H9 (cell line): ENCODE results near the gene YPEL5. TPM values are rescaled to one million over a fixed set of nuclear protein-coding genes. Genes with fewer than 3 reads are reported as not detected.

Source experiments
- DNase-seq: peaks from one replicate; pipeline ENCODE4 v3.0.0-alpha.2; 2017
- H2AFZ ChIP-seq: one replicate; pipeline ENCODE4 v1.6.1; 2013; ENCODE audit warnings: mild to moderate bottlenecking, low read length, control low read depth, moderate library complexity
- H2AK5ac ChIP-seq: 2 replicates; pipeline ENCODE4 v1.6.1; 2013; ENCODE audit warnings: low read length, control low read depth, mixed read lengths; ENCODE audit not compliant: insufficient read length
- H2BK120ac ChIP-seq: one replicate; pipeline ENCODE4 v1.6.1; 2013; ENCODE audit warnings: low read depth, mild to moderate bottlenecking, low read length, control low read depth, inconsistent platforms; ENCODE audit not compliant: poor library complexity, severe bottlenecking
- H2BK12ac ChIP-seq: 2 replicates; pipeline ENCODE4 v1.6.1; 2013; ENCODE audit warnings: low read length, control low read depth, mixed read lengths, low read depth; ENCODE audit not compliant: insufficient read length
- H2BK15ac ChIP-seq: 2 replicates; pipeline ENCODE4 v1.6.1; 2013; ENCODE audit warnings: low read depth, low read length, control low read depth
- H2BK20ac ChIP-seq: one replicate; pipeline ENCODE4 v1.6.1; 2013; ENCODE audit warnings: low read depth, mild to moderate bottlenecking, low read length, control low read depth, inconsistent platforms; ENCODE audit not compliant: poor library complexity, severe bottlenecking
- H2BK5ac ChIP-seq: 2 replicates; pipeline ENCODE4 v1.6.1; 2013; ENCODE audit warnings: low read length, control low read depth, mixed read lengths; ENCODE audit not compliant: insufficient read length
- H3K14ac ChIP-seq: 2 replicates; pipeline ENCODE4 v1.6.1; 2013; ENCODE audit warnings: low read length, control low read depth; ENCODE audit not compliant: insufficient read depth
- H3K18ac ChIP-seq: 2 replicates; pipeline ENCODE4 v1.6.1; 2013; ENCODE audit warnings: low read depth, mild to moderate bottlenecking, mixed read lengths, low read length, control low read depth; ENCODE audit not compliant: insufficient read length
- H3K23ac ChIP-seq: 2 replicates; pipeline ENCODE4 v1.6.1; 2013; ENCODE audit warnings: low read length, control low read depth, mixed read lengths, low read depth; ENCODE audit not compliant: insufficient read length
- H3K23me2 ChIP-seq: 2 replicates; pipeline ENCODE4 v1.6.1; 2013; ENCODE audit warnings: low read depth, mild to moderate bottlenecking, mixed read lengths, low read length, control low read depth; ENCODE audit not compliant: insufficient read length, poor library complexity, severe bottlenecking
- H3K27ac ChIP-seq: 2 replicates; pipeline ENCODE4 v1.5.1; 2013; ENCODE audit warnings: low read length, control low read depth, mixed read lengths, low read depth; ENCODE audit not compliant: insufficient read length
- H3K27me3 ChIP-seq: 2 replicates; pipeline ENCODE4 v1.6.1; 2013; ENCODE audit warnings: low read length, control low read depth, inconsistent platforms; ENCODE audit not compliant: insufficient read depth
- H3K4ac ChIP-seq: 2 replicates; pipeline ENCODE4 v1.6.1; 2013; ENCODE audit warnings: low read depth, mild to moderate bottlenecking, control low read depth, inconsistent platforms, low read length, moderate library complexity
- H3K4me1 ChIP-seq: 2 replicates; pipeline ENCODE4 v1.6.1; 2013; ENCODE audit warnings: low read length, control low read depth, inconsistent platforms; ENCODE audit not compliant: insufficient read depth
- H3K4me2 ChIP-seq: 2 replicates; pipeline ENCODE4 v1.6.1; 2013; ENCODE audit warnings: low read length, control low read depth, mixed read lengths; ENCODE audit not compliant: insufficient read length, insufficient read depth
- H3K56ac ChIP-seq: 2 replicates; pipeline ENCODE4 v1.6.1; 2013; ENCODE audit warnings: low read depth, mild to moderate bottlenecking, mixed read lengths, low read length, control low read depth; ENCODE audit not compliant: insufficient read length
- H3K79me1 ChIP-seq: 2 replicates; pipeline ENCODE4 v1.6.1; 2013; ENCODE audit warnings: low read depth, mild to moderate bottlenecking, moderate library complexity, low read length, control low read depth, inconsistent platforms; ENCODE audit not compliant: insufficient read depth, poor library complexity, severe bottlenecking
- H3K79me2 ChIP-seq: 2 replicates; pipeline ENCODE4 v1.6.1; 2013; ENCODE audit warnings: low read length, control low read depth, inconsistent platforms; ENCODE audit not compliant: insufficient read depth
- H3K9ac ChIP-seq: 2 replicates; pipeline ENCODE4 v1.6.1; 2013; ENCODE audit warnings: low read length, control low read depth, mixed read lengths; ENCODE audit not compliant: insufficient read length; ENCODE audit errors: extremely low read depth
- H3K9me3 ChIP-seq: one replicate; pipeline ENCODE4 v1.6.1; 2013; ENCODE audit warnings: low read depth, low read length, inconsistent platforms; ENCODE audit not compliant: control insufficient read depth
- H3T11ph ChIP-seq: one replicate; pipeline ENCODE4 v1.6.1; 2013; ENCODE audit warnings: mild to moderate bottlenecking, low read length, control low read depth, inconsistent platforms
- H4K20me1 ChIP-seq: one replicate; pipeline ENCODE4 v1.6.1; 2013; ENCODE audit not compliant: control insufficient read depth, insufficient read length, insufficient read depth
- H4K5ac ChIP-seq: 2 replicates; pipeline ENCODE4 v1.6.1; 2013; ENCODE audit warnings: low read depth, mild to moderate bottlenecking, mixed read lengths, low read length, control low read depth; ENCODE audit not compliant: insufficient read length
- H4K8ac ChIP-seq: replicated peaks from 2 replicates; pipeline ENCODE4 v1.6.1; 2013; ENCODE audit warnings: low read length, control low read depth, mixed read lengths, low read depth; ENCODE audit not compliant: insufficient read length
- H4K91ac ChIP-seq: 2 replicates; pipeline ENCODE4 v1.6.1; 2013; ENCODE audit warnings: low read depth, mild to moderate bottlenecking, moderate library complexity, mixed read lengths, low read length, control low read depth; ENCODE audit not compliant: insufficient read length
- H3K27ac Mint-ChIP-seq, 3 experiments: 2 replicates in 2 of 3; 3 replicates in 1 of 3; pipeline ENCODE4 v1.8.0; 2020 to 2021; ENCODE audit warnings: mixed read lengths in 3 of 3, mild to moderate bottlenecking in 1 of 3, moderate library complexity in 1 of 3
- H3K27me3 Mint-ChIP-seq: 2 replicates; pipeline ENCODE4 v1.8.0; 2021; ENCODE audit warnings: low read depth, mild to moderate bottlenecking, moderate library complexity, mixed read lengths
- H3K36me3 Mint-ChIP-seq, 3 experiments: 2 replicates in 2 of 3; 3 replicates in 1 of 3; pipeline ENCODE4 v1.8.0; 2020 to 2021; ENCODE audit warnings: low read depth in 3 of 3, mixed read lengths in 3 of 3; ENCODE audit not compliant: insufficient read depth in 1 of 3
- H3K4me1 Mint-ChIP-seq, 2 experiments: 2 replicates each; pipeline ENCODE4 v1.8.0; 2020; ENCODE audit warnings: mixed read lengths in 2 of 2
- H3K4me3 Mint-ChIP-seq, 2 experiments: 2 replicates in 1 of 2; 3 replicates in 1 of 2; pipeline ENCODE4 v1.8.0; 2020 to 2021; ENCODE audit warnings: mild to moderate bottlenecking in 2 of 2, mixed read lengths in 2 of 2, moderate library complexity in 1 of 2
- H3K9me3 Mint-ChIP-seq, 2 experiments: 2 replicates in 1 of 2; 3 replicates in 1 of 2; pipeline ENCODE4 v1.8.0; 2020; ENCODE audit warnings: mild to moderate bottlenecking in 2 of 2, mixed read lengths in 2 of 2, moderate library complexity in 1 of 2
- CTCF ChIP-seq: fragments of 200-600 bp; sonication (generic); conservative IDR thresholded peaks from 3 replicates; pipeline ENCODE4 v1.8.0; 2021; ENCODE audit warnings: antibody characterized with exemption, mild to moderate bottlenecking
- WGBS: extraction: QIAGEN DNeasy Blood & Tissue Kit; methylation state at CpG from one replicate; pipeline ENCODE4 v1.1.7; 2013; ENCODE audit warnings: missing lambda C conversion rate, low lambda C conversion rate, mixed read lengths; ENCODE audit not compliant: insufficient read length; ENCODE audit errors: extremely low coverage; 5-methylcytosine and 5-hydroxymethylcytosine counted together
- total RNA-seq: library from RNA; stranded (reverse); gene quantifications from 2 replicates; pipeline ENCODE4 v1.2.1, GENCODE V29; 2021

Gene YPEL5
- total RNA-seq, 1 experiment from 2014 or later = 28.5 TPM

- Mint-ChIP-seq H3K36me3 (no peaks in the 10 kb centered on the region), H3K4me3 (no peak overlapping the region), H3K9me3 (no peaks in the 10 kb centered on the region; a peak in 1 of 5 replicates), H3K27ac (0 out of 7 replicates have a peak overlapping the region, but pooled peaks of 1 of the 3 experiments have one; percentile 1), H3K27me3 (no peaks in the 10 kb centered on the region), H3K4me1 (peaks cover 8% of the 10 kb centered on the region in 2 experiments)
- no peak overlapping the region for H4K91ac ChIP-seq
- no peak overlapping the region for H2BK120ac ChIP-seq
- DNase-seq = no peak
- H4K20me1 ChIP-seq = no peaks in the 10 kb centered on the region
- no peak overlapping the region for H2BK12ac ChIP-seq
- no peak overlapping the region for H2BK5ac ChIP-seq
- H3K9ac ChIP-seq = no peak overlapping the region
- no peaks in the 10 kb centered on the region for H3K9me3 ChIP-seq
- H3K14ac ChIP-seq = no peak overlapping the region
- no peak overlapping the region for H4K5ac ChIP-seq
- H2AK5ac ChIP-seq = no peak overlapping the region
- no peak overlapping the region for H3K4ac ChIP-seq
- no peaks in the 10 kb centered on the region for H3K27me3 ChIP-seq
- H3T11ph ChIP-seq = no peak overlapping the region
- H3K23ac ChIP-seq = no peak overlapping the region
- H3K79me2 ChIP-seq = no peaks in the 10 kb centered on the region
- H3K23me2 ChIP-seq = no peaks in the 10 kb centered on the region
- no peak overlapping the region for H2AFZ ChIP-seq
- no peak overlapping the region for H4K8ac ChIP-seq
- H3K18ac ChIP-seq = no peak overlapping the region
- no peak overlapping the region for H2BK15ac ChIP-seq
- no peak overlapping the region for H3K56ac ChIP-seq
- WGBS = no CpG with 5 or more reads among the region's 2 CpGs
- no peak overlapping the region for H3K4me2 ChIP-seq
- H3K79me1 ChIP-seq = no peaks in the 10 kb centered on the region
- no peak overlapping the region for H3K27ac ChIP-seq
- no peak for TF ChIP-seq CTCF
- no peaks in the 10 kb centered on the region for H3K4me1 ChIP-seq
- H2BK20ac ChIP-seq = no peak overlapping the region
These were observed 42.5 kb upstream of the YPEL5 start for GRCh38 chr2:30104307-30104706.
